Retinal pigment epithelial cell (primary cell): ENCODE results near the gene MESP2.

Source experiments
- DNase-seq: peaks from one replicate; pipeline ENCODE4 v3.0.0-alpha.2; 2010; ENCODE audit warnings: low read depth
- H3K4me3 ChIP-seq: 2 replicates; pipeline ENCODE4 v1.5.1; 2011; ENCODE audit warnings: mild to moderate bottlenecking, low read length, control low read depth, moderate library complexity
- TF ChIP-seq, protein P1 (sequence below): conservative IDR thresholded peaks from 2 replicates; pipeline ENCODE4 v1.5.1; 2011; ENCODE audit warnings: low read depth, low read length, control low read depth, inconsistent platforms

Gene MESP2

DNA sequence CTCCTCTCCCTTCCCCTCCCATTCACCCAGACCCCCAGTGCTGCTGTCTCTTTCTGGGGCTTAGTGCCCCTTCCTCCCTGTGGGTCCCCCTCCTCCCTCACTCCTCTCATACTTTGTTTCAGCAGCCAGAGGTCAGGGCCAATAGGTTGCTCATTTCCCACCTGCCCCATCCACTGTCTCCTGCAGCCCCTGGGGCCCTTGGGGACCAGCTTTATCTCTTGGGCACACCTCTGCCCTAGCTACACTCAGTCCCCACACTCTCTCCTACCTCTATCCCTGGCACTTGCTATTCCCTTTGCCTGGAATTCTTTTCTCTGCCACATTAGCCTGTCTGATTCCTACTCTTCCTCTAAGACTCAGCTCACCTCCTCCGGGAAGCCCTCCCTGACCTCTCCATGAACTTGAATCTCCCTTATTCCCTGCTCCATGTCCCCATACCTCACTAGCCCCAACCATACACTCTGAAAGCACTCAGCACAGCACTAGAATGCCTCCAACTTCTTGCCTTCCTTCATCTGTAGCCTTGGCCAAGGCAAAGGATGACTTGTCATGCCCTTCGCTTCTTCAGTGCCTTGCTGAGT is 23.9 kb downstream of the MESP2 start:
- no peak overlapping the region for H3K4me3 ChIP-seq
- no peak for DNase-seq

DNA sequence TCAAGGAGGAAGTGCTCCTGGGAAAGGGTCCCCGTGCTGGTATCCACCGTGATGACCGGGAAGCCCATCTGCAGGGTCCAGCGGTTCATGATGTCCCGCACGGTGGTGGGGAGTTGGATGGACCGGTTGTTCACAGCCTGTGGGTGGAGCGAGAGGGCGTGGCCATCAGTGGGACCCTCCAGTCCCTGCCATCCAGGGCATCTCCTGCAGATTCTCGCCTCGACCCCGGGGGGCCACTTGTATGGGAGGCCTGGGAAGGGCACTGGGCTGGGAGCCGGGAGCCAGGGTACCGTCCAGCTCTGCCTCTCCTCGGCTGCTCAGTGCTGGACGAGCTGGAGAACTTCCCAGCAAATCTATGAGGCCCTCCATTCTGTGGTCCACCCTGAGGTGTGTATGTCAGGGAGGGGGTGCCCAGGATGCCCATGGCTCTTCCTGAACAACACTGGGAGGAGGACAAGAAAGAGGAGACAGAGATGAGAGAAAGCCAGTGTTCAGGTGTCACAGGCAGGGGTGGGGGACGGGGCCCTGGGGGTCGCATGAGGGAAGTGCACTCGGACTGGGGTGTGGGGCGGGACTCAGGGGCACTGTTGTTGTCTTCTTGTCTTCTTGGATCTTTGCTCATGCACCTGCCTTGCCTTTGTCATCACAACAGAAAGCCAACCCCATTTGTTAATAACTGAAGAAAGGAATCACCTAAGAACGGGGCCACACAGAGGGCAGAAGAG is 25.5 kb downstream of the MESP2 start:
- DNase-seq = no peak
- TF ChIP-seq, protein P1, sequence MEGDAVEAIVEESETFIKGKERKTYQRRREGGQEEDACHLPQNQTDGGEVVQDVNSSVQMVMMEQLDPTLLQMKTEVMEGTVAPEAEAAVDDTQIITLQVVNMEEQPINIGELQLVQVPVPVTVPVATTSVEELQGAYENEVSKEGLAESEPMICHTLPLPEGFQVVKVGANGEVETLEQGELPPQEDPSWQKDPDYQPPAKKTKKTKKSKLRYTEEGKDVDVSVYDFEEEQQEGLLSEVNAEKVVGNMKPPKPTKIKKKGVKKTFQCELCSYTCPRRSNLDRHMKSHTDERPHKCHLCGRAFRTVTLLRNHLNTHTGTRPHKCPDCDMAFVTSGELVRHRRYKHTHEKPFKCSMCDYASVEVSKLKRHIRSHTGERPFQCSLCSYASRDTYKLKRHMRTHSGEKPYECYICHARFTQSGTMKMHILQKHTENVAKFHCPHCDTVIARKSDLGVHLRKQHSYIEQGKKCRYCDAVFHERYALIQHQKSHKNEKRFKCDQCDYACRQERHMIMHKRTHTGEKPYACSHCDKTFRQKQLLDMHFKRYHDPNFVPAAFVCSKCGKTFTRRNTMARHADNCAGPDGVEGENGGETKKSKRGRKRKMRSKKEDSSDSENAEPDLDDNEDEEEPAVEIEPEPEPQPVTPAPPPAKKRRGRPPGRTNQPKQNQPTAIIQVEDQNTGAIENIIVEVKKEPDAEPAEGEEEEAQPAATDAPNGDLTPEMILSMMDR = no peak
- no peak overlapping the region for H3K4me3 ChIP-seq

More for the DNA sequence above, 23.9 kb downstream of the MESP2 start:
- TF ChIP-seq, protein P1 = no peak

DNA sequence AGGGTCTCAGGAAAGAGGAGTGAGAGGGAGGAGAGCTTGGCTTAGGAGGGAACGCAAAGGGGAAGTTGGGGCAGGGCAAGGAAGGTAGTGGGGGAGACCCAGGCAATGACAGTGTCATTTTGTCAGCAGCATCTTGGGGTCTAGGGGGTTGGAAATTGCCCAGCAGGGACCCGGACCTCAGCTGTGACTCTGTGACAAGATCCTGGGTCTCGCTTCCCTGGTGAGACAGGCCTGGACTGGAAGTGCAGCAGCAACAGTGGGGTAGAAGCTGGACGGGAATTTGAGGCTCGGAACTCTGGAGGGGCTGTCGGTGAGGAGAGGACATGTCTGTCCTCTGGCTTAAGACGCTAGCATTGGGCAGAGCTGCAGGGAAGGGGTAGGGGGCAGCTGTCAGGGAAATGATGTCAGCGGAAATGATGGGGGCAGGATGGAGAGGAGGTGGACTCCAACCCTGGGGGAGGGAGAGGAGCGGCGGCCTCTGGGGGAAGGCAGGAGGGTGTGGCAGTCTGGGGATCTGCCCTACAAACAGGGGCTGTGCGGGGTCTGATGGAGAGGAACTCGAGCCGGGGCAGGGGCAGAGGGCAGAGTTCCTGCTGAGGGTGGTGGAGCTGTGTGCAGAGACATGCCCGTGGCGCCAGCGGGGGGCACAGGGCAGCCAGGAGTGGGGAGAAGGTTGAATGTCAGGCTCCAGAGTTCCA is 26.2 kb downstream of the MESP2 start:
- TF ChIP-seq, protein P1 = no peak
- DNase-seq = no peak
- H3K4me3 ChIP-seq = no peak overlapping the region

DNA sequence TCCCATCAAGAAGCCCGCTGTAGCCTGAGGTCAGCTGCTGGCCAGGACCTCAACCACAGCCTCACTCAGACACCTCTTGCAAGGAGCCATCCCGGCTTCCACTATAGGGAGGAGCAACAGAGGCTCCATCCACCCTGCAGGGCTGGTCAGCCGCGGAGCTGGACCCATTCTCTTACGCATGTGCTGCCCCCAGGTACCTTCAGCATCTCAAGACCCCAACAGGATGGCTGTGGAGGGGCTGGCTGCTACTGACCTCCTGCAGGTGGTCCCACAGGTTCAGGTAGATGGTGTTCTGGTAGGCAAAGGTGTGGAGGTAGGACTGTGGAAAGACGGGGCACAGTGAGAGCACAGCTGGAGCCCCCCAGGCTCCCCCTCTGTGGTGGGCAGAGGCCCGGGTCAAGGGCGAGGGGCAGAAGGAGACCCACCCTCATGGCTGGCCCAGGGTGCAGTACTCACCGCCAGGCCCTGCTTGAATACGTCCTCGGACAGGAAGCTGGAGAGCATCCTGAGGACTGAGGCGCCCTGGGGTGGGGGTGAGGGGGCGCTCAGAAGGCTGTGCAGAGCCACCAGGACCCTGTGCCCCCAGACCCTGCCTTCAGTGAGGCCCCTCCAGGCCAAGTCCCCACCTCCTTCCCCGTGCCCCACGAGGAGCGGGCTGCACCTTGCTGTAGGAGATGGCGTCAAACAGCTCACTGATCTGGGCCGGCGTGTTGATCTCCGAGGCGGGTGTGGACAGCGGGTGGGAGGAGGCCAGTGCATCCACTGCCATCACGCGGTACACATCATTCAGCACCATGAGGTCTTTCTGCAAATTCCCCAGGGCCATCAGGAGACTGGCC is 27.1 kb downstream of the MESP2 start:
- no peak overlapping the region for H3K4me3 ChIP-seq
- TF ChIP-seq, protein P1 = no peak
- no peak for DNase-seq

DNA sequence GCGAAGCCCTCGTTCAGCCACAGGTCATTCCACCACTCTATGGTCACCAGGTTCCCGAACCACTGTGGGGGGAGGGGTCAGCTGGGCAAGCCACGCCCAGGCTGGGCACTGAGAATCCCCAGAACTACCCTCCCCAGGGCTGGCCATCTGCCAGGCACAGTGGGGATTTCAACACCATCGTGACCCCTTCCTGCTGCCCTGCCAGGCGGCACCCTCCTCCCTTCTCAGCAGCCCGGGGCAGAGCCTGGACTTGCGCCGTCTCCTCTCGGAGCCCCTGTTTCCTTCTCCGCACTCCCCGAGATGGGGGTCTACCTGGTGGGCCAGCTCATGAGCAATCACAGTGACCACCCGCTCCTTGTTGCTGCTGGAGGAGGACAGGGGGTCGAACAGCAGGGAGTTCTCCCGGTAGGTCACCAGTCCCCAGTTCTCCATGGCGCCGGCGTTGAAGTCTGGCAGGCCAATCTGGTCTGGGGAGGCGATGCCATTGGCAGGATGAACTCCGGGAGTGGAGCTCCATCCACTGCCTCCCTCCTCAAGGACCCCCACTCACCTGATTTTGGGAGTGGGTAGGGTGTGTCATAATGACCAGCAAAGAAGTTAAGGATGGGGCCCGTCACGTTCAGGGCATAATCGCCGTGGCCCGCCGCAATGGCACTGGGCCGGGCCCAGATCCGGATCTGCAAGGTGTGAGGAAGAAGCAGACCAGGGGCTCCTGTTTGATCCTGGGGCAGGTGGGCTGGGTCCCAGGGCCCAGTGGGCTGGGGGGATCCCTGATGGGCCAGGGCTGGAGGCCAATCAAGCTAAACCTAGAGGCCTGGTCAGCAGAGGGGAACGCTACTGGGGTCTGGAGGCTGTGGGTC is 28.0 kb downstream of the MESP2 start:
- no peak for DNase-seq
- H3K4me3 ChIP-seq = no peak overlapping the region
- TF ChIP-seq, protein P1 = no peak
